Measurements from ENCODE around the gene BRSK2. TPM values are rescaled to one million over a fixed set of nuclear protein-coding genes. Genes with fewer than 3 reads are reported as not detected.

Gene BRSK2
- total and polyA plus RNA-seq, 9 of the 15 experiments (the other 6 are each of a cell fraction or from before 2014, with no cell fraction given), result 0.06 to 0.52 (median 0.18) TPM; not detected in 5

DNA sequence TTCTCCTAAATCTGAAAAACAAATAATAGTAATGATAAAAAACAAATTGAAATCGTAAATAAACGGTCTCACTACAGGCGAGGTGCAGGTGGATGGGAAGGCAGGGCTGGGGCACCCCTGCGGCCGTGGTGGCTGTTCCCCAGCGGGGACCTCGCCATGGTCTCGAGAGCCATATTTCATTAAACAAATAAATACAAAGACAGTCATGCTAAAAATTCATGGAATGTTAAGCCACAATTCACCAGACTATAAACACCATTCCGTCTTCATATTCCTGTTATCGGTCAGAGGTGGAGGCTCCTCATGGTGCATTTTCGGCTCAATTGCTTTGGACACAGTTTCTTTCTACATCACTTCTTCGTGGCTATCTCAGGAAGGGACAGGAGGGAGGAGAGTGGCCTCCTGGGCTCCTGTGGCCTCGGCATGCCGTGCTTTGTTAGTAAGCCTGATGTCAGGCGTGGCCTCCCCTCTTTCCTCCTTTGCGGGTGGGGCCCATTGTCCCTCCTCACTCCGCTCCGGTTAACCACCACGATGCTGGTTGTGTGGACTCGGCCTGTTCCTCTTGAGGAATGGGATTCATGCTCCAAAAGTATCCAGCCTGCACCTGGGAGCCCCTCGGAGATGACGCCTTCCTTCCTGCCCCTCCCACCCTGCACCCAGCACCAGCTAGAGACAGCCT is 16.1 kb upstream of the BRSK2 start:
- POLR2A ChIA-PET, result no interaction called here
- H3K79me2 ChIP-seq (ENCODE audit: control insufficient read depth, insufficient read depth, low read length), result no peaks in the 10 kb centered on the region
- in situ Hi-C loops (cut with MboI) (no loop called here), intact Hi-C loops (cut with micrococcal nuclease) (no loop called here)
- FAIRE-seq (no peak), ATAC-seq (no peak), DNase-seq (ENCODE audit: extremely low read depth in 1 of 4, low spot score in 3 of 4) (no peak)
- H3K9me3 ChIP-seq (replicated peaks; ENCODE audit: control insufficient read depth, insufficient read depth, low read depth, low read length), result no peaks in the 10 kb centered on the region
- H4K20me1 ChIP-seq (replicated peaks; ENCODE audit: control insufficient read depth, insufficient read depth, low read length), result no peaks in the 10 kb centered on the region; the same call in 1 of the 2 replicates
- no TSS peak for BruUV-seq (replicated peaks)
- no peak overlapping the region for H3K4me2 ChIP-seq (ENCODE audit: insufficient read depth, low read length)
- TF ChIP-seq, protein P1, sequence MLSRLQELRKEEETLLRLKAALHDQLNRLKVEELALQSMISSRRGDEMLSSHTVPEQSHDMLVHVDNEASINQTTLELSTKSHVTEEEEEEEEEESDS (CRISPR knock-in tag; IDR thresholded peaks at IDR 0.05), result no peak
- no peak for TF ChIP-seq TRIM28 (IDR thresholded peaks at IDR 0.05)
- H3K4me1 ChIP-seq (replicated peaks in 1 of 2; ENCODE audit: control insufficient read depth in 2 of 2, insufficient read depth in 2 of 2, low read length in 2 of 2), result peaks cover 0 to 25% of the 10 kb centered on the region in 2 experiments; a peak in 1 of 5 replicates
- no peaks in the 10 kb centered on the region for H3K9me1 ChIP-seq (ENCODE audit: control insufficient read depth, insufficient read depth, low read length)
- no peak overlapping the region for H3K4me3 ChIP-seq
- no peak overlapping the region for H3K9ac ChIP-seq (ENCODE audit: insufficient read depth in 1 of 2, low read depth in 2 of 2, low read length in 2 of 2)
- 4% methylated on average over 22 of the region's 22 CpGs for WGBS (ENCODE audit: insufficient coverage, low coverage, missing lambda C conversion rate)
- no peaks in the 10 kb centered on the region for H3K36me3 ChIP-seq (ENCODE audit: control insufficient read depth, insufficient read depth, low read length)
- CTCF ChIA-PET (ENCODE audit: low intra/inter-chr PET ratio), result no interaction called here
- H2AFZ ChIP-seq (ENCODE audit: low read depth, low read length), result no peak overlapping the region
- H3K27me3 ChIP-seq (ENCODE audit: control insufficient read depth in 2 of 2, insufficient read depth in 2 of 2, low read length in 2 of 2), result peaks cover 30 to 81% of the 10 kb centered on the region in 2 experiments; a peak in 4 of 5 replicates
- H3K27ac ChIP-seq (ENCODE audit: extremely low read depth, low read depth, low read length), result no peak overlapping the region

DNA sequence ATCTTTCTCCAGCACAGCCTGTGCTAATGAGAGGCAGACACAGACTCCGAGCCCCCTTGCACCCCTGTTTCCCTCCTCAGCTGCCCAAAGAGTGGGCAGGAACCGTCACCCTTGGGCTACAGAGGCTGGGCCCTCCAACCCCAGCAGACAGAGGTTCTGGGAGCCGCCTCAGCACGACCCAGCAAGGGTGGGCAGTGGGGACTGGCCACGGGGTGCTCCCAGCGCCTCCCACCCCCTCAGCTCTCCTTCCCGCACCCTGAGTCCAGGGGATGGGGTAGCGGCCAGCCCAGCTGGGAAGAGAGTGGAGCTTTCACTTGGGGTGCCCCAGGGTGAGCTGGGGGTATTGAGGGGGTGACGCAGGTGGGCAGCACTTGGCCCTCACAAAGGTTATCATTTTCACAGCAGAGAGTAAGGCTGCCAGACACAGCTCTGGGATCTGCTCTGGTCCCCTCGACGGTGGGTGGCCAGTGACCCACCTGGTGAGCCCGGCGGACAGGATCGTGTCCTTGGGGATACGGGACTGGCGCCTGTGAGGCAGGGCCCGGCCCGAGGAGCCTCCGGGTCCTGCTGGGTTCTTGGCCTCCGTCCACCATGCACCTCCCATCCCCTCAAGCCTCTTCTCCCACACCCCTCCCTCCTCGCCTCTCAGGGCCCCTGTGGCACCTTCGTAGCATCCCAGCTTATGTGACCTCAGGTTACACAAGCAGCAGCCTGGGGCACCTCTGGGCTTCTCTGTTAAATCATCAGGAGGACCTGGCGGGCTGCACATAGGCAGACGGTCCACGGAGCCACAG is 14.4 kb upstream of the BRSK2 start:
- WGBS (ENCODE audit: insufficient coverage, low coverage, missing lambda C conversion rate), result 1% methylated on average over 14 of the region's 25 CpGs
- Histone ChIP-seq H3K79me2 (ENCODE audit: control insufficient read depth, insufficient read depth, low read length) (no peaks in the 10 kb centered on the region), H3K27me3 (ENCODE audit: control insufficient read depth in 2 of 2, insufficient read depth in 2 of 2, low read length in 2 of 2) (peaks cover 33 to 66% of the 10 kb centered on the region in 2 experiments; a peak in 4 of 5 replicates), H3K4me1 (replicated peaks in 1 of 2; ENCODE audit: control insufficient read depth in 2 of 2, insufficient read depth in 2 of 2, low read length in 2 of 2) (peaks cover 0 to 16% of the 10 kb centered on the region in 2 experiments; a peak in 1 of 5 replicates), H3K9ac (ENCODE audit: insufficient read depth in 1 of 2, low read depth in 2 of 2, low read length in 2 of 2) (no peak overlapping the region; a peak in 1 of 4 replicates), H3K27ac (ENCODE audit: extremely low read depth, low read depth, low read length) (no peak overlapping the region), H3K36me3 (ENCODE audit: control insufficient read depth, insufficient read depth, low read length) (no peaks in the 10 kb centered on the region), H2AFZ (ENCODE audit: low read depth, low read length) (no peak overlapping the region), H4K20me1 (replicated peaks; ENCODE audit: control insufficient read depth, insufficient read depth, low read length) (no peaks in the 10 kb centered on the region; the same call in 1 of the 2 replicates), H3K9me3 (replicated peaks; ENCODE audit: control insufficient read depth, insufficient read depth, low read depth, low read length) (no peaks in the 10 kb centered on the region), H3K9me1 (ENCODE audit: control insufficient read depth, insufficient read depth, low read length) (no peaks in the 10 kb centered on the region), H3K4me3 (no peak overlapping the region), H3K4me2 (ENCODE audit: insufficient read depth, low read length) (no peak overlapping the region)
- ChIA-PET POLR2A (interaction anchor here (0.5 to 0.6 kb wide), 2 partner anchors 25 to 1554 kb away, joined by 3 to 4 read pairs; partner anchors contain the start of gene PHLDA2), CTCF (ENCODE audit: low intra/inter-chr PET ratio) (no interaction called here)
- in situ Hi-C loops (cut with MboI), result no loop called here
- no TSS peak for BruUV-seq (replicated peaks)
- FAIRE-seq, result no peak
- TF ChIP-seq KHSRP (IDR thresholded peaks at IDR 0.05) (no peak), BDP1 (IDR thresholded peaks at IDR 0.05; ENCODE audit: insufficient read depth, insufficient read length) (no peak), CHD4 (IDR thresholded peaks at IDR 0.05; ENCODE audit: insufficient read depth, insufficient replicate concordance, low read depth, low read length, poor library complexity, severe bottlenecking) (no peak), SAFB (IDR thresholded peaks at IDR 0.05; ENCODE audit: borderline replicate concordance, low read depth, low read length) (no peak)
- TF ChIP-seq, protein P2, sequence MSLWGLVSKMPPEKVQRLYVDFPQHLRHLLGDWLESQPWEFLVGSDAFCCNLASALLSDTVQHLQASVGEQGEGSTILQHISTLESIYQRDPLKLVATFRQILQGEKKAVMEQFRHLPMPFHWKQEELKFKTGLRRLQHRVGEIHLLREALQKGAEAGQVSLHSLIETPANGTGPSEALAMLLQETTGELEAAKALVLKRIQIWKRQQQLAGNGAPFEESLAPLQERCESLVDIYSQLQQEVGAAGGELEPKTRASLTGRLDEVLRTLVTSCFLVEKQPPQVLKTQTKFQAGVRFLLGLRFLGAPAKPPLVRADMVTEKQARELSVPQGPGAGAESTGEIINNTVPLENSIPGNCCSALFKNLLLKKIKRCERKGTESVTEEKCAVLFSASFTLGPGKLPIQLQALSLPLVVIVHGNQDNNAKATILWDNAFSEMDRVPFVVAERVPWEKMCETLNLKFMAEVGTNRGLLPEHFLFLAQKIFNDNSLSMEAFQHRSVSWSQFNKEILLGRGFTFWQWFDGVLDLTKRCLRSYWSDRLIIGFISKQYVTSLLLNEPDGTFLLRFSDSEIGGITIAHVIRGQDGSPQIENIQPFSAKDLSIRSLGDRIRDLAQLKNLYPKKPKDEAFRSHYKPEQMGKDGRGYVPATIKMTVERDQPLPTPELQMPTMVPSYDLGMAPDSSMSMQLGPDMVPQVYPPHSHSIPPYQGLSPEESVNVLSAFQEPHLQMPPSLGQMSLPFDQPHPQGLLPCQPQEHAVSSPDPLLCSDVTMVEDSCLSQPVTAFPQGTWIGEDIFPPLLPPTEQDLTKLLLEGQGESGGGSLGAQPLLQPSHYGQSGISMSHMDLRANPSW (CRISPR knock-in tag; IDR thresholded peaks at IDR 0.05), result no peak
- no peak for DNase-seq (ENCODE audit: extremely low read depth in 1 of 4, low spot score in 3 of 4)
- no peak for ATAC-seq
- intact Hi-C loops (cut with micrococcal nuclease), result no loop called here

Measured in K562 (cell line).